HepG2 (cell line): ENCODE measurements around the gene ALOX5AP. TPM values are rescaled to one million over a fixed set of nuclear protein-coding genes. Genes with fewer than 3 reads are reported as not detected.

Source experiments
- ADNP ChIP-seq: sonication (generic); formaldehyde crosslinking; IDR thresholded peaks from 2 replicates; pipeline ENCODE4 v1.4.0; 2020; ENCODE audit warnings: missing genetic modification reagents
- CEBPB ChIP-seq: IDR thresholded peaks from 2 replicates; pipeline ENCODE4 v1.6.1; 2011; ENCODE audit warnings: low read depth, low read length, improper control_type of control experiment, borderline replicate concordance
- GATAD2A ChIP-seq: IDR thresholded peaks from 2 replicates; pipeline ENCODE4 v1.6.1; 2016
- HDAC6 ChIP-seq: fragments of 200-600 bp; sonication (generic); IDR thresholded peaks from 2 replicates; pipeline ENCODE4 v1.7.0; 2017; ENCODE audit warnings: mild to moderate bottlenecking, antibody characterized with exemption, low read length, low read depth
- HNF4G ChIP-seq, 2 experiments: sonication (generic) in 1 of 2; formaldehyde crosslinking in 1 of 2; IDR thresholded peaks; 2 replicates each; pipeline versions ENCODE4 v1.4.0 to v1.6.1; 2011 to 2020; ENCODE audit warnings: borderline replicate concordance in 2 of 2, low read depth in 2 of 2, mild to moderate bottlenecking in 2 of 2, low read length in 1 of 2, missing genetic modification reagents in 1 of 2, moderate library complexity in 1 of 2
- MBD4 ChIP-seq: IDR thresholded peaks from 2 replicates; pipeline ENCODE4 v1.6.1; 2012; ENCODE audit warnings: low read length, inconsistent platforms, borderline replicate concordance
- NFIC ChIP-seq: IDR thresholded peaks from 2 replicates; pipeline ENCODE4 v1.6.1; 2012; ENCODE audit warnings: mild to moderate bottlenecking, low read length, inconsistent platforms
- POLR2AphosphoS5 ChIP-seq: IDR thresholded peaks from 2 replicates; pipeline ENCODE4 v1.6.1; 2012; ENCODE audit warnings: low read depth, low read length
- REXO4 ChIP-seq: sonication (generic); formaldehyde crosslinking; IDR thresholded peaks from 2 replicates; pipeline ENCODE4 v1.8.0; 2022; ENCODE audit warnings: missing genetic modification reagents, mild to moderate bottlenecking, borderline replicate concordance
- SALL2 ChIP-seq: sonication (generic); formaldehyde crosslinking; IDR thresholded peaks from 2 replicates; pipeline ENCODE4 v1.8.1; 2023; ENCODE audit warnings: mild to moderate bottlenecking, missing genetic modification reagents, inconsistent platforms
- ZMYM3 ChIP-seq: sonication (generic); formaldehyde crosslinking; IDR thresholded peaks from 2 replicates; pipeline ENCODE4 v1.5.1; 2020; ENCODE audit warnings: mild to moderate bottlenecking, missing genetic modification reagents
- ZNF264 ChIP-seq: sonication (generic); formaldehyde crosslinking; IDR thresholded peaks from 2 replicates; pipeline ENCODE4 v1.4.0; 2020; ENCODE audit warnings: missing genetic modification reagents
- ZNF333 ChIP-seq: sonication (generic); formaldehyde crosslinking; IDR thresholded peaks from 2 replicates; pipeline ENCODE4 v1.4.0; 2020; ENCODE audit warnings: mild to moderate bottlenecking, missing genetic modification reagents, borderline replicate concordance
- ZNF441 ChIP-seq: sonication (generic); formaldehyde crosslinking; IDR thresholded peaks from 2 replicates; pipeline ENCODE4 v1.7.0; 2021; ENCODE audit warnings: missing genetic modification reagents, borderline replicate concordance
- ZNF564 ChIP-seq: sonication (generic); formaldehyde crosslinking; IDR thresholded peaks from 2 replicates; pipeline ENCODE4 v1.8.1; 2023; ENCODE audit warnings: mild to moderate bottlenecking, missing genetic modification reagents
- polyA plus RNA-seq, 8 experiments: library from polyadenylated mRNA; depleted of rRNA in 3 of 8; stranded (reverse) in 7 of 8; unstranded in 1 of 8; fragments of >200 nt; fragmentation: Illumina TruSeq in 4 of 8; extraction: Trizol in 4 of 8; gene quantifications; 2 replicates each; pipeline versions ENCODE4 v1.2.1 to v1.2.3, GENCODE V29; 2011 to 2016; ENCODE audit warnings: low read depth in 4 of 8, missing spikeins in 1 of 8, mixed read lengths in 1 of 8; ENCODE audit not compliant: insufficient read depth in 1 of 8
- total RNA-seq, 5 experiments: library from RNA; depleted of rRNA; stranded (reverse); fragments of >200 nt; fragmentation: Illumina TruSeq; extraction: Trizol; gene quantifications; 2 replicates each; pipeline ENCODE4 v1.2.3, GENCODE V29; 2016; ENCODE audit warnings: low read depth in 1 of 5
- TF ChIP-seq, protein P1 (sequence below): sonication (generic); formaldehyde crosslinking; IDR thresholded peaks from 2 replicates; pipeline ENCODE4 v1.4.0; 2020; ENCODE audit warnings: missing genetic modification reagents, borderline replicate concordance
- TF ChIP-seq, protein P2 (sequence below): IDR thresholded peaks from 2 replicates; pipeline ENCODE4 v1.6.1; 2016; ENCODE audit warnings: low read depth
- TF ChIP-seq, protein P3 (sequence below): IDR thresholded peaks from 2 replicates; pipeline ENCODE4 v1.6.1; 2018; ENCODE audit warnings: missing genetic modification reagents, mild to moderate bottlenecking, missing compliant biosample characterization
- TF ChIP-seq, protein P4 (sequence below): IDR thresholded peaks from 2 replicates; pipeline ENCODE4 v1.6.1; 2016; ENCODE audit warnings: low read depth, control low read depth
- TF ChIP-seq, protein P5 (sequence below): sonication (generic); formaldehyde crosslinking; IDR thresholded peaks from 2 replicates; pipeline ENCODE4 v1.4.0; 2020; ENCODE audit warnings: mild to moderate bottlenecking, missing genetic modification reagents
- TF ChIP-seq, protein P6 (sequence below): IDR thresholded peaks from 2 replicates; pipeline ENCODE4 v1.6.1; 2012; ENCODE audit warnings: inconsistent platforms

ALOX5AP gene
- total and polyA plus RNA-seq, 2 of the 13 experiments (the other 11 are each of a cell fraction or from before 2014, with no cell fraction given): 0.97 to 1.2 TPM

DNA sequence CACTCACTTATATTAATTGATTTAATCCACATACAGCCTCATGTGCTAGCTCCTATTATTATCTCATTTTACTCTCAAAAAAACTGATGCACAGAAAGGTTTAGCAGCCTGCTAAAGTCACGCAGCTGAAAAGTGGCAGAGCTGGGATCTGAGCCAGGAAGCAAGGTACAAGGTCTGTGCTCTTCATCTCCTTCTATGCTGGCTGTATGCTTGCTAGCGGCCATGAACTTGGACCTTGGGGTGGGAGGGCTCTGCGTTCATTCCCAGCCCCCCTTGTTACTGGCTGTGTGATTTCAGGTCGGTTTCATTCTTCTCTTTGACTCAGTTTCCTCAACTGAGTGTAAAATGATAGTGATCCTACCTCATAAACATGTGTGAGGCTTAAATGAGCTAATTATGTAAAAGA lies 69.8 kb downstream of the ALOX5AP start (continued):
- TF ChIP-seq ADNP (CRISPR knock-in tag): peak; percentile 75; the same call in 1 of the 2 replicates
- TF ChIP-seq, protein P1, sequence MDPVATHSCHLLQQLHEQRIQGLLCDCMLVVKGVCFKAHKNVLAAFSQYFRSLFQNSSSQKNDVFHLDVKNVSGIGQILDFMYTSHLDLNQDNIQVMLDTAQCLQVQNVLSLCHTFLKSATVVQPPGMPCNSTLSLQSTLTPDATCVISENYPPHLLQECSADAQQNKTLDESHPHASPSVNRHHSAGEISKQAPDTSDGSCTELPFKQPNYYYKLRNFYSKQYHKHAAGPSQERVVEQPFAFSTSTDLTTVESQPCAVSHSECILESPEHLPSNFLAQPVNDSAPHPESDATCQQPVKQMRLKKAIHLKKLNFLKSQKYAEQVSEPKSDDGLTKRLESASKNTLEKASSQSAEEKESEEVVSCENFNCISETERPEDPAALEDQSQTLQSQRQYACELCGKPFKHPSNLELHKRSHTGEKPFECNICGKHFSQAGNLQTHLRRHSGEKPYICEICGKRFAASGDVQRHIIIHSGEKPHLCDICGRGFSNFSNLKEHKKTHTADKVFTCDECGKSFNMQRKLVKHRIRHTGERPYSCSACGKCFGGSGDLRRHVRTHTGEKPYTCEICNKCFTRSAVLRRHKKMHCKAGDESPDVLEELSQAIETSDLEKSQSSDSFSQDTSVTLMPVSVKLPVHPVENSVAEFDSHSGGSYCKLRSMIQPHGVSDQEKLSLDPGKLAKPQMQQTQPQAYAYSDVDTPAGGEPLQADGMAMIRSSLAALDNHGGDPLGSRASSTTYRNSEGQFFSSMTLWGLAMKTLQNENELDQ (CRISPR knock-in tag): no peak
- TF ChIP-seq, protein P2, sequence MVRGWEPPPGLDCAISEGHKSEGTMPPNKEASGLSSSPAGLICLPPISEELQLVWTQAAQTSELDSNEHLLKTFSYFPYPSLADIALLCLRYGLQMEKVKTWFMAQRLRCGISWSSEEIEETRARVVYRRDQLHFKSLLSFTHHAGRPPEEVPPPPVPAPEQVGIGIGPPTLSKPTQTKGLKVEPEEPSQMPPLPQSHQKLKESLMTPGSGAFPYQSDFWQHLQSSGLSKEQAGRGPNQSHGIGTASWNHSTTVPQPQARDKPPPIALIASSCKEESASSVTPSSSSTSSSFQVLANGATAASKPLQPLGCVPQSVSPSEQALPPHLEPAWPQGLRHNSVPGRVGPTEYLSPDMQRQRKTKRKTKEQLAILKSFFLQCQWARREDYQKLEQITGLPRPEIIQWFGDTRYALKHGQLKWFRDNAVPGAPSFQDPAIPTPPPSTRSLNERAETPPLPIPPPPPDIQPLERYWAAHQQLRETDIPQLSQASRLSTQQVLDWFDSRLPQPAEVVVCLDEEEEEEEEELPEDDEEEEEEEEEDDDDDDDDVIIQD: no peak
- TF ChIP-seq CEBPB: no peak
- TF ChIP-seq ZNF441: no peak
- TF ChIP-seq ZNF564 (CRISPR knock-in tag): no peak
- TF ChIP-seq, protein P3, sequence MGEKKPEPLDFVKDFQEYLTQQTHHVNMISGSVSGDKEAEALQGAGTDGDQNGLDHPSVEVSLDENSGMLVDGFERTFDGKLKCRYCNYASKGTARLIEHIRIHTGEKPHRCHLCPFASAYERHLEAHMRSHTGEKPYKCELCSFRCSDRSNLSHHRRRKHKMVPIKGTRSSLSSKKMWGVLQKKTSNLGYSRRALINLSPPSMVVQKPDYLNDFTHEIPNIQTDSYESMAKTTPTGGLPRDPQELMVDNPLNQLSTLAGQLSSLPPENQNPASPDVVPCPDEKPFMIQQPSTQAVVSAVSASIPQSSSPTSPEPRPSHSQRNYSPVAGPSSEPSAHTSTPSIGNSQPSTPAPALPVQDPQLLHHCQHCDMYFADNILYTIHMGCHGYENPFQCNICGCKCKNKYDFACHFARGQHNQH (CRISPR knock-in tag): no peak
- TF ChIP-seq NFIC: peak; percentile 30; the same call in 1 of the 2 replicates
- TF ChIP-seq, protein P4, sequence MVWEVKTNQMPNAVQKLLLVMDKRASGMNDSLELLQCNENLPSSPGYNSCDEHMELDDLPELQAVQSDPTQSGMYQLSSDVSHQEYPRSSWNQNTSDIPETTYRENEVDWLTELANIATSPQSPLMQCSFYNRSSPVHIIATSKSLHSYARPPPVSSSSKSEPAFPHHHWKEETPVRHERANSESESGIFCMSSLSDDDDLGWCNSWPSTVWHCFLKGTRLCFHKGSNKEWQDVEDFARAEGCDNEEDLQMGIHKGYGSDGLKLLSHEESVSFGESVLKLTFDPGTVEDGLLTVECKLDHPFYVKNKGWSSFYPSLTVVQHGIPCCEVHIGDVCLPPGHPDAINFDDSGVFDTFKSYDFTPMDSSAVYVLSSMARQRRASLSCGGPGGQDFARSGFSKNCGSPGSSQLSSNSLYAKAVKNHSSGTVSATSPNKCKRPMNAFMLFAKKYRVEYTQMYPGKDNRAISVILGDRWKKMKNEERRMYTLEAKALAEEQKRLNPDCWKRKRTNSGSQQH (CRISPR knock-in tag): no peak
- TF ChIP-seq ZNF333 (CRISPR knock-in tag): no peak
- peak; percentile 34; the same call in 1 of the 2 replicates for TF ChIP-seq SALL2
- TF ChIP-seq, protein P5, sequence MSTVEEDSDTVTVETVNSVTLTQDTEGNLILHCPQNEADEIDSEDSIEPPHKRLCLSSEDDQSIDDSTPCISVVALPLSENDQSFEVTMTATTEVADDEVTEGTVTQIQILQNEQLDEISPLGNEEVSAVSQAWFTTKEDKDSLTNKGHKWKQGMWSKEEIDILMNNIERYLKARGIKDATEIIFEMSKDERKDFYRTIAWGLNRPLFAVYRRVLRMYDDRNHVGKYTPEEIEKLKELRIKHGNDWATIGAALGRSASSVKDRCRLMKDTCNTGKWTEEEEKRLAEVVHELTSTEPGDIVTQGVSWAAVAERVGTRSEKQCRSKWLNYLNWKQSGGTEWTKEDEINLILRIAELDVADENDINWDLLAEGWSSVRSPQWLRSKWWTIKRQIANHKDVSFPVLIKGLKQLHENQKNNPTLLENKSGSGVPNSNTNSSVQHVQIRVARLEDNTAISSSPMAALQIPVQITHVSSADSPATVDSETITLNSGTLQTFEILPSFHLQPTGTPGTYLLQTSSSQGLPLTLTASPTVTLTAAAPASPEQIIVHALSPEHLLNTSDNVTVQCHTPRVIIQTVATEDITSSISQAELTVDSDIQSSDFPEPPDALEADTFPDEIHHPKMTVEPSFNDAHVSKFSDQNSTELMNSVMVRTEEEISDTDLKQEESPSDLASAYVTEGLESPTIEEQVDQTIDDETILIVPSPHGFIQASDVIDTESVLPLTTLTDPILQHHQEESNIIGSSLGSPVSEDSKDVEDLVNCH (CRISPR knock-in tag): no peak
- no peak for TF ChIP-seq HDAC6
- 0 out of 2 replicates have a peak, but pooled peaks have one; percentile 36 for TF ChIP-seq ZNF264
- TF ChIP-seq POLR2AphosphoS5: no peak
- TF ChIP-seq REXO4 (CRISPR knock-in tag): no peak
- no peak for TF ChIP-seq GATAD2A (CRISPR knock-in tag)
- peak; percentile 98 for TF ChIP-seq ZMYM3 (CRISPR knock-in tag)
- TF ChIP-seq HNF4G (IDR thresholded peaks at IDR 0.05; ENCODE audit: borderline replicate concordance, low read depth, low read length): peak; percentile 83; the same call in 1 of the 2 replicates
- peak; percentile 46; the same call in 1 of the 2 replicates for TF ChIP-seq HNF4G (CRISPR knock-in tag; IDR thresholded peaks at IDR 0.05; ENCODE audit: borderline replicate concordance, low read depth)
- no peak for TF ChIP-seq MBD4
- TF ChIP-seq, protein P6, sequence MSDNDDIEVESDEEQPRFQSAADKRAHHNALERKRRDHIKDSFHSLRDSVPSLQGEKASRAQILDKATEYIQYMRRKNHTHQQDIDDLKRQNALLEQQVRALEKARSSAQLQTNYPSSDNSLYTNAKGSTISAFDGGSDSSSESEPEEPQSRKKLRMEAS: no peak
